Endothelial cell of umbilical vein (primary cell): ENCODE data around the gene IQCH. TPM values are rescaled to one million over a fixed set of nuclear protein-coding genes. Genes with fewer than 3 reads are reported as not detected.

Source experiments
- BruUV-seq: library from RNA; stranded (reverse); fragments of 400-500 nt; replicated peaks from 2 replicates; lab custom pipeline; 2021; lab: Mats Ljungman, UMichigan
- CTCF ChIA-PET: fragments of 300-600, 350-600 bp; sonication (Branson Sonifier 250); formaldehyde crosslinking; loops from one replicate; lab custom pipeline; 2021; ENCODE audit warnings: antibody characterized with exemption, inconsistent platforms; lab: Charles Lee
- POLR2A ChIA-PET: fragments of 300-600, 350-600 bp; sonication (Branson Sonifier 250); formaldehyde crosslinking; loops from one replicate; lab custom pipeline; 2021; ENCODE audit warnings: antibody characterized with exemption, inconsistent platforms; lab: Charles Lee
- DNase-seq: peaks from one replicate; pipeline ENCODE4 v3.0.0-alpha.2; 2011; ENCODE audit warnings: low read depth, low spot score
- FAIRE-seq: peaks from 2 replicates; lab custom pipeline; 2011; peaks lifted over from hg19 to GRCh38; lab: Jason Lieb, UNC
- H2AFZ ChIP-seq: 2 replicates; pipeline ENCODE4 v1.6.0; 2012; ENCODE audit warnings: low read depth, low read length, control low read depth, inconsistent platforms
- H3K27ac ChIP-seq: 2 replicates; pipeline ENCODE4 v1.5.1; 2011; ENCODE audit warnings: low read depth, mild to moderate bottlenecking, control low read depth, low read length, moderate library complexity; ENCODE audit not compliant: insufficient read depth
- H3K27me3 ChIP-seq, 2 experiments: 2 replicates each; pipeline versions ENCODE4 v1.6.0 to v1.6.1; 2011; ENCODE audit warnings: low read length in 2 of 2, mixed read lengths in 1 of 2; ENCODE audit not compliant: control insufficient read depth in 2 of 2, insufficient read depth in 2 of 2
- H3K36me3 ChIP-seq, 2 experiments: 2 replicates in 1 of 2; 3 replicates in 1 of 2; pipeline ENCODE4 v1.5.1; 2011; ENCODE audit warnings: low read length in 2 of 2, mild to moderate bottlenecking in 1 of 2, moderate library complexity in 1 of 2; ENCODE audit not compliant: control insufficient read depth in 2 of 2, insufficient read depth in 2 of 2; ENCODE audit errors: extremely low read depth in 1 of 2
- H3K4me1 ChIP-seq: 3 replicates; pipeline ENCODE4 v1.5.1; 2011; ENCODE audit warnings: mild to moderate bottlenecking, low read length; ENCODE audit not compliant: control insufficient read depth, insufficient read depth; ENCODE audit errors: extremely low read depth
- H3K4me2 ChIP-seq: 2 replicates; pipeline ENCODE4 v1.6.1; 2011; ENCODE audit warnings: low read length, control low read depth, mixed read lengths; ENCODE audit not compliant: insufficient read depth
- H3K4me3 ChIP-seq, 3 experiments: fragments of 200-600 bp in 1 of 3; sonication (generic), shearing (Covaris generic) in 1 of 3; replicated peaks in 1 of 3; 2 replicates each; pipeline ENCODE4 v1.5.1; 2011 to 2016; ENCODE audit warnings: control low read depth in 3 of 3, low read length in 3 of 3, mild to moderate bottlenecking in 2 of 3, inconsistent platforms in 1 of 3, low read depth in 1 of 3, moderate library complexity in 1 of 3; ENCODE audit not compliant: insufficient read depth in 1 of 3
- H3K79me2 ChIP-seq: 2 replicates; pipeline ENCODE4 v1.6.0; 2012; ENCODE audit warnings: low read length, inconsistent platforms; ENCODE audit not compliant: control insufficient read depth, insufficient read depth
- H3K9ac ChIP-seq: replicated peaks from 2 replicates; pipeline ENCODE3; 2011; ENCODE audit warnings: low read length, control low read depth; ENCODE audit not compliant: insufficient read depth; ENCODE audit errors: extremely low read depth
- H3K9me1 ChIP-seq: replicated peaks from 3 replicates; pipeline ENCODE4 v1.6.0; 2011; ENCODE audit warnings: mild to moderate bottlenecking, low read length; ENCODE audit not compliant: control insufficient read depth, insufficient read depth; ENCODE audit errors: extremely low read depth
- H3K9me3 ChIP-seq: replicated peaks from 2 replicates; pipeline ENCODE4 v1.5.1; 2012; ENCODE audit warnings: low read length, inconsistent platforms; ENCODE audit not compliant: control insufficient read depth, insufficient read depth
- H4K20me1 ChIP-seq: replicated peaks from 2 replicates; pipeline ENCODE3; 2011; ENCODE audit warnings: mild to moderate bottlenecking, low read length; ENCODE audit not compliant: control insufficient read depth, insufficient read depth; ENCODE audit errors: extremely low read depth
- EZH2 ChIP-seq: IDR thresholded peaks from 2 replicates; pipeline ENCODE4 v1.6.1; 2012; ENCODE audit warnings: borderline replicate concordance, low read depth, mild to moderate bottlenecking, moderate library complexity, low read length, inconsistent platforms; ENCODE audit not compliant: severe bottlenecking
- FOS ChIP-seq: IDR thresholded peaks from 2 replicates; pipeline ENCODE4 v1.6.1; 2011; ENCODE audit warnings: mild to moderate bottlenecking, low read length, moderate library complexity, borderline replicate concordance; ENCODE audit not compliant: insufficient read depth
- GATA2 ChIP-seq: IDR thresholded peaks from 2 replicates; pipeline ENCODE4 v1.7.0; 2011; ENCODE audit warnings: low read depth, mild to moderate bottlenecking, moderate library complexity, mixed read lengths, low read length; ENCODE audit not compliant: insufficient read length, insufficient read depth
- JUN ChIP-seq: IDR thresholded peaks from 2 replicates; pipeline ENCODE4 v1.6.1; 2011; ENCODE audit warnings: borderline replicate concordance, low read depth; ENCODE audit not compliant: insufficient read length, insufficient read depth
- MYC ChIP-seq: IDR thresholded peaks from one replicate; pipeline ENCODE4 v1.6.1; 2011; ENCODE audit warnings: mild to moderate bottlenecking, low read depth, low read length
- POLR2A ChIP-seq: IDR thresholded peaks from 2 replicates; pipeline ENCODE4 v1.6.1; 2012; ENCODE audit warnings: low read depth, mild to moderate bottlenecking, control low read depth, low read length
- POLR2AphosphoS5 ChIP-seq: IDR thresholded peaks from 2 replicates; pipeline ENCODE4 v1.6.1; 2012; ENCODE audit warnings: low read depth, mild to moderate bottlenecking, control low read depth, low read length, moderate library complexity; ENCODE audit not compliant: insufficient read depth
- dilution Hi-C: fragments of 300-500 bp; cut with MboI; formaldehyde crosslinking; loops from one replicate; pipeline ENCODE4 v1.15.0; 2019; ENCODE audit warnings: low sequenced_read_pairs; ENCODE audit not compliant: extremely low pct_ligation_motif_present
- intact Hi-C: fragments of 100-400 bp; cut with micrococcal nuclease; formaldehyde crosslinking; loops from one replicate; pipeline ENCODE4 v1.10.0; 2022
- polyA plus RNA-seq, 4 experiments: library from polyadenylated mRNA; depleted of rRNA in 3 of 4; stranded (reverse) in 3 of 4; unstranded in 1 of 4; fragments of >200 nt; gene quantifications; 2 replicates each; pipeline versions ENCODE4 v1.2.1 to v1.2.3, GENCODE V29; 2011 to 2012; ENCODE audit warnings: missing spikeins in 1 of 4
- total RNA-seq: library from RNA; stranded (reverse); gene quantifications from 2 replicates; pipeline ENCODE4 v1.2.3, GENCODE V29; 2021
- TF ChIP-seq, protein P1 (sequence below): IDR thresholded peaks from 2 replicates; pipeline ENCODE4 v1.6.1; 2011; ENCODE audit not compliant: insufficient read depth, insufficient read length
- TF ChIP-seq, protein P2 (sequence below), 2 donors: IDR thresholded peaks; 1 replicate in 1 of 2; 2 replicates in 1 of 2; pipeline ENCODE4 v1.5.1; 2011; ENCODE audit warnings: low read length in 2 of 2, mild to moderate bottlenecking in 2 of 2, moderate library complexity in 2 of 2, control low read depth in 1 of 2, inconsistent platforms in 1 of 2, low read depth in 1 of 2; ENCODE audit not compliant: insufficient read depth in 1 of 2; ENCODE audit errors: extremely low read depth in 1 of 2

The IQCH gene
- total and polyA plus RNA-seq, 2 donors (not counting 3 experiments of a cell fraction or from before 2014, with no cell fraction given) = 0.29 to 0.51 TPM

- Histone ChIP-seq H4K20me1 (no peaks in the 10 kb centered on the region), H3K4me1 (no peaks in the 10 kb centered on the region), H3K27ac (no peak overlapping the region), H2AFZ (no peak overlapping the region), H3K4me2 (no peak overlapping the region), H3K4me3 (no peak overlapping the region), H3K36me3 (no peaks in the 10 kb centered on the region), H3K79me2 (no peaks in the 10 kb centered on the region), H3K9me3 (no peaks in the 10 kb centered on the region), H3K9ac (no peak overlapping the region), H3K27me3 (peaks cover 2 to 3% of the 10 kb centered on the region in 2 experiments), H3K9me1 (no peaks in the 10 kb centered on the region)
- FAIRE-seq = no peak
- DNase-seq = no peak
- no TSS peak for BruUV-seq
- dilution Hi-C loops = no loop called here
- CTCF ChIA-PET = interaction anchor here (1.1 to 2.9 kb wide), 2 partner anchors 13 kb away, joined by 5 to 9 read pairs; no protein-coding TSS in a partner anchor
- TF ChIP-seq JUN = no peak
- TF ChIP-seq, protein P1, sequence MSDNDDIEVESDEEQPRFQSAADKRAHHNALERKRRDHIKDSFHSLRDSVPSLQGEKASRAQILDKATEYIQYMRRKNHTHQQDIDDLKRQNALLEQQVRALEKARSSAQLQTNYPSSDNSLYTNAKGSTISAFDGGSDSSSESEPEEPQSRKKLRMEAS = no peak
- TF ChIP-seq POLR2AphosphoS5 = no peak
- no peak for TF ChIP-seq POLR2A
- TF ChIP-seq GATA2 = no peak
- no peak for TF ChIP-seq MYC
- TF ChIP-seq, protein P2, sequence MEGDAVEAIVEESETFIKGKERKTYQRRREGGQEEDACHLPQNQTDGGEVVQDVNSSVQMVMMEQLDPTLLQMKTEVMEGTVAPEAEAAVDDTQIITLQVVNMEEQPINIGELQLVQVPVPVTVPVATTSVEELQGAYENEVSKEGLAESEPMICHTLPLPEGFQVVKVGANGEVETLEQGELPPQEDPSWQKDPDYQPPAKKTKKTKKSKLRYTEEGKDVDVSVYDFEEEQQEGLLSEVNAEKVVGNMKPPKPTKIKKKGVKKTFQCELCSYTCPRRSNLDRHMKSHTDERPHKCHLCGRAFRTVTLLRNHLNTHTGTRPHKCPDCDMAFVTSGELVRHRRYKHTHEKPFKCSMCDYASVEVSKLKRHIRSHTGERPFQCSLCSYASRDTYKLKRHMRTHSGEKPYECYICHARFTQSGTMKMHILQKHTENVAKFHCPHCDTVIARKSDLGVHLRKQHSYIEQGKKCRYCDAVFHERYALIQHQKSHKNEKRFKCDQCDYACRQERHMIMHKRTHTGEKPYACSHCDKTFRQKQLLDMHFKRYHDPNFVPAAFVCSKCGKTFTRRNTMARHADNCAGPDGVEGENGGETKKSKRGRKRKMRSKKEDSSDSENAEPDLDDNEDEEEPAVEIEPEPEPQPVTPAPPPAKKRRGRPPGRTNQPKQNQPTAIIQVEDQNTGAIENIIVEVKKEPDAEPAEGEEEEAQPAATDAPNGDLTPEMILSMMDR (IDR thresholded peaks at IDR 0.05; ENCODE audit: extremely low read depth in 1 of 2, insufficient read depth in 1 of 2, low read depth in 1 of 2, low read length in 2 of 2) = no peak
- no peak for TF ChIP-seq EZH2
- no peak for TF ChIP-seq FOS
- intact Hi-C loops = loop anchor here (5.0 kb wide), 1 partner anchor 511 kb away; no protein-coding TSS in a partner anchor
- POLR2A ChIA-PET = no interaction called here
Measured at GRCh38 chr15:67321352-67321751, 66.8 kb downstream of the IQCH start.
